HCT116 (cell line): ENCODE data around the gene LSMEM2. TPM values are rescaled to one million over a fixed set of nuclear protein-coding genes. Genes with fewer than 3 reads are reported as not detected.

Experiments
- ATAC-seq: fragments of 200-7000 bp; cut with Tn5 transposase; 2 replicates; pipeline ENCODE4 v1.9.1; 2020; ENCODE audit warnings: mild to moderate bottlenecking, moderate library complexity
- BruUV-seq: library from RNA; stranded (reverse); fragments of 400-500 nt; replicated peaks from 2 replicates; lab custom pipeline; 2021; lab: Mats Ljungman, UMichigan
- CTCF ChIA-PET: fragments of 300-600 bp; sonication (Branson Sonifier 250); formaldehyde crosslinking; loops from one replicate; lab custom pipeline; 2021; ENCODE audit warnings: antibody characterized with exemption; lab: Charles Lee
- POLR2A ChIA-PET: fragments of 300-600, 350-600 bp; sonication (Branson Sonifier 250); formaldehyde crosslinking; loops from one replicate; lab custom pipeline; 2021; ENCODE audit warnings: antibody characterized with exemption; lab: Charles Lee
- RAD21 ChIA-PET, 2 experiments: fragments of 300-600 bp; sonication (Branson Sonifier 250); formaldehyde crosslinking; loops; one replicate each; lab custom pipeline; 2023; ENCODE audit warnings: low total read pairs in 2 of 2; ENCODE audit not compliant: uncharacterized antibody in 2 of 2, unreplicated experiment in 2 of 2, low non-redundant PET in 1 of 2; lab: Charles Lee
- DNase-seq: peaks from one replicate; pipeline ENCODE4 v3.0.0-alpha.2; 2010; ENCODE audit warnings: low read depth, low spot score
- H2AFZ ChIP-seq: fragments of 200-600 bp; shearing (Covaris generic), sonication (generic); 2 replicates; pipeline ENCODE4 v1.6.1; 2017; ENCODE audit warnings: low read depth, mixed run types, mixed read lengths, antibody characterized with exemption, low read length; ENCODE audit not compliant: poor library complexity, severe bottlenecking
- H3K27ac ChIP-seq: 2 replicates; pipeline ENCODE4 v1.5.1; 2012; ENCODE audit warnings: low read depth, low read length
- H3K27me3 ChIP-seq: fragments of 200-600 bp; sonication (generic); 2 replicates; pipeline ENCODE4 v1.6.1; 2016; ENCODE audit warnings: mixed run types, low read length, mixed read lengths; ENCODE audit not compliant: insufficient read depth
- H3K36me3 ChIP-seq, 2 experiments: fragments of 200-500 bp in 1 of 2; fragments of 200-600 bp in 1 of 2; sonication (Bioruptor generic) in 1 of 2; sonication (generic) in 1 of 2; 2 replicates each; pipeline versions ENCODE4 v1.5.1 to v1.6.1; 2014 to 2016; ENCODE audit warnings: low read length in 2 of 2, inconsistent platforms in 1 of 2, mixed read lengths in 1 of 2, mixed run types in 1 of 2; ENCODE audit not compliant: insufficient read depth in 2 of 2, control insufficient read depth in 1 of 2
- H3K4me1 ChIP-seq, 2 experiments: fragments of 200-600 bp in 1 of 2; sonication (generic) in 1 of 2; 2 replicates each; pipeline versions ENCODE4 v1.5.1 to v1.6.1; 2012 to 2017; ENCODE audit warnings: low read length in 2 of 2, inconsistent platforms in 1 of 2, mild to moderate bottlenecking in 1 of 2, mixed read lengths in 1 of 2, mixed run types in 1 of 2, moderate library complexity in 1 of 2; ENCODE audit not compliant: insufficient read depth in 2 of 2, control insufficient read depth in 1 of 2
- H3K4me2 ChIP-seq: fragments of 200-600 bp; sonication (generic); 2 replicates; pipeline ENCODE4 v1.6.1; 2017; ENCODE audit warnings: mixed run types, low read length, mixed read lengths
- H3K4me3 ChIP-seq, 2 experiments: fragments of 200-600 bp in 1 of 2; sonication (generic) in 1 of 2; replicated peaks in 1 of 2; 2 replicates each; pipeline ENCODE4 v1.5.1; 2011 to 2016; ENCODE audit warnings: low read length in 2 of 2, control low read depth in 1 of 2, low read depth in 1 of 2, mild to moderate bottlenecking in 1 of 2, mixed read lengths in 1 of 2, mixed run types in 1 of 2
- H3K79me2 ChIP-seq: fragments of 200-600 bp; sonication (generic); 2 replicates; pipeline ENCODE4 v1.6.1; 2017; ENCODE audit warnings: mild to moderate bottlenecking, mixed run types, low read length, moderate library complexity, mixed read lengths; ENCODE audit not compliant: insufficient read depth
- H3K9ac ChIP-seq: fragments of 200-600 bp; sonication (generic); 2 replicates; pipeline ENCODE4 v1.6.1; 2016; ENCODE audit warnings: low read length, mixed read lengths
- H3K9me2 ChIP-seq: fragments of 200-600 bp; sonication (generic), shearing (Covaris generic); 2 replicates; pipeline ENCODE4 v1.6.1; 2017; ENCODE audit warnings: mixed run types, mild to moderate bottlenecking, moderate library complexity; ENCODE audit not compliant: insufficient read depth
- H3K9me3 ChIP-seq, 2 experiments: fragments of 200-500 bp in 1 of 2; fragments of 200-600 bp in 1 of 2; sonication (Bioruptor generic) in 1 of 2; sonication (generic) in 1 of 2; 2 replicates each; pipeline ENCODE4 v1.6.1; 2014 to 2017; ENCODE audit warnings: low read length in 2 of 2, mixed read lengths in 2 of 2, inconsistent platforms in 1 of 2, low read depth in 1 of 2, mild to moderate bottlenecking in 1 of 2, mixed run types in 1 of 2, moderate library complexity in 1 of 2; ENCODE audit not compliant: control insufficient read depth in 1 of 2, insufficient read depth in 1 of 2
- H4K20me1 ChIP-seq: fragments of 200-600 bp; sonication (generic), shearing (Covaris generic); 2 replicates; pipeline ENCODE4 v1.6.1; 2017; ENCODE audit warnings: mixed run types, mild to moderate bottlenecking, moderate library complexity; ENCODE audit not compliant: insufficient read depth
- ATF3 ChIP-seq: IDR thresholded peaks from 2 replicates; pipeline ENCODE4 v1.6.1; 2012
- CBX3 ChIP-seq: IDR thresholded peaks from 2 replicates; pipeline ENCODE4 v1.6.1; 2012; ENCODE audit warnings: low read depth
- CEBPB ChIP-seq: IDR thresholded peaks from 2 replicates; pipeline ENCODE4 v1.6.1; 2012; ENCODE audit warnings: low read depth
- CTCF ChIP-seq, 3 experiments: fragments of 200-600 bp in 1 of 3; sonication (generic) in 1 of 3; IDR thresholded peaks in 2 of 3; conservative IDR thresholded peaks in 1 of 3; 2 replicates each; pipeline ENCODE4 v1.5.1; 2012 to 2017; ENCODE audit warnings: low read depth in 2 of 3, low read length in 2 of 3, antibody characterized with exemption in 1 of 3, borderline replicate concordance in 1 of 3, control low read depth in 1 of 3, mild to moderate bottlenecking in 1 of 3, mixed read lengths in 1 of 3, mixed run types in 1 of 3, moderate library complexity in 1 of 3; ENCODE audit not compliant: insufficient read depth in 1 of 3
- EGR1 ChIP-seq: IDR thresholded peaks from 2 replicates; pipeline ENCODE4 v1.6.1; 2012; ENCODE audit warnings: low read depth
- ELF1 ChIP-seq: IDR thresholded peaks from 2 replicates; pipeline ENCODE4 v1.6.1; 2012; ENCODE audit warnings: low read depth, borderline replicate concordance
- EZH2 ChIP-seq: fragments of 200-600 bp; sonication (generic); IDR thresholded peaks from 2 replicates; pipeline ENCODE4 v1.6.1; 2017; ENCODE audit warnings: antibody characterized with exemption, mixed run types
- EZH2phosphoT487 ChIP-seq: fragments of 200-600 bp; IDR thresholded peaks from 2 replicates; pipeline ENCODE4 v1.6.1; 2018; ENCODE audit warnings: antibody characterized with exemption, borderline replicate concordance
- FOSL1 ChIP-seq: IDR thresholded peaks from 2 replicates; pipeline ENCODE4 v1.6.1; 2012; ENCODE audit warnings: low read depth
- JUND ChIP-seq: IDR thresholded peaks from 2 replicates; pipeline ENCODE4 v1.6.1; 2012
- MAX ChIP-seq: IDR thresholded peaks from 2 replicates; pipeline ENCODE4 v1.6.1; 2012
- POLR2A ChIP-seq: IDR thresholded peaks from 2 replicates; pipeline ENCODE4 v1.7.0; 2011; ENCODE audit warnings: borderline replicate concordance; ENCODE audit not compliant: insufficient read depth, insufficient read length; ENCODE audit errors: extremely low read depth
- POLR2AphosphoS5 ChIP-seq: IDR thresholded peaks from 2 replicates; pipeline ENCODE4 v1.6.1; 2011; ENCODE audit warnings: mild to moderate bottlenecking, low read depth, low read length, moderate library complexity
- RAD21 ChIP-seq: IDR thresholded peaks from 2 replicates; pipeline ENCODE4 v1.6.1; 2012; ENCODE audit warnings: low read depth, mild to moderate bottlenecking
- SIN3A ChIP-seq: IDR thresholded peaks from 2 replicates; pipeline ENCODE4 v1.6.1; 2012; ENCODE audit warnings: low read depth
- SP1 ChIP-seq: IDR thresholded peaks from 2 replicates; pipeline ENCODE4 v1.6.1; 2012; ENCODE audit warnings: low read depth
- SRF ChIP-seq: IDR thresholded peaks from 2 replicates; pipeline ENCODE4 v1.6.1; 2012; ENCODE audit warnings: low read depth
- TCF7L2 ChIP-seq: IDR thresholded peaks from 2 replicates; pipeline ENCODE4 v1.7.0; 2011; ENCODE audit warnings: borderline replicate concordance, inconsistent platforms; ENCODE audit not compliant: insufficient read depth, insufficient read length; ENCODE audit errors: extremely low read depth
- YY1 ChIP-seq: IDR thresholded peaks from 2 replicates; pipeline ENCODE4 v1.6.1; 2011; ENCODE audit warnings: low read length, low read depth, moderate library complexity, mild to moderate bottlenecking; ENCODE audit not compliant: insufficient replicate concordance; ENCODE audit errors: extremely low read depth
- ZBTB33 ChIP-seq: IDR thresholded peaks from 2 replicates; pipeline ENCODE4 v1.6.1; 2011; ENCODE audit warnings: mild to moderate bottlenecking, low read length, moderate library complexity; ENCODE audit not compliant: insufficient replicate concordance; ENCODE audit errors: extremely low read depth
- ZFX ChIP-seq: fragments of 450-650 bp; IDR thresholded peaks from 2 replicates; pipeline ENCODE4 v1.6.1; 2017
- ZNF274 ChIP-seq: fragments of 200-500 bp; sonication (Bioruptor generic); IDR thresholded peaks from 2 replicates; pipeline ENCODE4 v1.6.1; 2014; ENCODE audit warnings: mild to moderate bottlenecking, low read depth, low read length, inconsistent platforms
- intact Hi-C: fragments of 100-400 bp; cut with micrococcal nuclease; formaldehyde crosslinking; loops from 2 replicates; pipeline ENCODE4 v1.10.0; 2022
- total RNA-seq: library from RNA; stranded (reverse); gene quantifications from one replicate; pipeline ENCODE4 v1.2.1, GENCODE V29; 2021; ENCODE audit not compliant: unreplicated experiment

The LSMEM2 gene
- total RNA-seq, 1 experiment from 2014 or later, result not detected

GRCh38 chr3:50303013-50303815 is 24.3 kb downstream of the LSMEM2 start, which contains the start of gene HYAL1:
Gene HYAL1 (minus strand): TSS chr3:50303574. CDS start chr3:50302956, 618 bp downstream.
- no peak within 1 kb of the TSS for H2AFZ ChIP-seq
- no peaks in the 10 kb centered on the region for H4K20me1 ChIP-seq
- ChIA-PET RAD21 (interaction anchor here in 1 of 2 experiments (0.6 kb wide), 1 partner anchor 21 kb away, joined by 3 read pairs; no protein-coding TSS in a partner anchor), CTCF (interaction anchor here (0.6 to 2.7 kb wide), 4 partner anchors 14 to 39 kb away, joined by 3 to 14 read pairs (median 6); no protein-coding TSS in a partner anchor), POLR2A (interaction anchor here (0.9 to 1.4 kb wide), 3 partner anchors 11 to 14 kb away, joined by 4 to 5 read pairs (median 4); partner anchors contain the start of gene IFRD2)
- ATAC-seq (peak; percentile 41), DNase-seq (peak; percentile 61)
- peaks cover 21 to 47% of the 10 kb centered on the region in 2 experiments for H3K4me1 ChIP-seq
- intact Hi-C loops, result loop anchor here (1.0 kb wide), 1 partner anchor 21 kb away; no protein-coding TSS in a partner anchor
- no peaks in the 10 kb centered on the region for H3K36me3 ChIP-seq
- H3K4me3 ChIP-seq, result peak within 1 kb of the TSS; percentile 27 to 37
- peak within 1 kb of the TSS; percentile 49 for H3K9ac ChIP-seq
- H3K9me2 ChIP-seq, result no peaks in the 10 kb centered on the region
- peaks cover 3% of the 10 kb centered on the region; the same call in 1 of the 2 replicates for H3K79me2 ChIP-seq
- H3K9me3 ChIP-seq, result no peaks in the 10 kb centered on the region
- TSS peak; percentile 65 for BruUV-seq
- peak within 1 kb of the TSS; percentile 72 for H3K4me2 ChIP-seq
- peak within 1 kb of the TSS; percentile 70 for H3K27ac ChIP-seq
- no peaks in the 10 kb centered on the region for H3K27me3 ChIP-seq
- no peak for TF ChIP-seq SP1
- no peak for TF ChIP-seq SRF
- peak; percentile 83 for TF ChIP-seq POLR2AphosphoS5
- TF ChIP-seq EZH2phosphoT487, result no peak
- TF ChIP-seq JUND, result no peak
- no peak for TF ChIP-seq YY1
- no peak for TF ChIP-seq FOSL1
- no peak for TF ChIP-seq ZFX
- no peak for TF ChIP-seq CEBPB
- TF ChIP-seq POLR2A, result peak; percentile 30
- TF ChIP-seq TCF7L2, result no peak
- TF ChIP-seq ELF1, result no peak
- TF ChIP-seq EGR1, result no peak
- no peak for TF ChIP-seq MAX
- TF ChIP-seq ZBTB33, result no peak
- TF ChIP-seq ATF3, result no peak
- TF ChIP-seq RAD21, result no peak
- no peak for TF ChIP-seq ZNF274
- peak in 2 of 3 experiments; percentile 35 to 46; a peak in 4 of 6 replicates for TF ChIP-seq CTCF (IDR thresholded peaks at IDR 0.05 in 2 of 3, conservative IDR thresholded peaks at IDR 0.05 in 1 of 3; ENCODE audit: borderline replicate concordance in 1 of 3, insufficient read depth in 1 of 3, low read depth in 2 of 3, low read length in 2 of 3)
- no peak for TF ChIP-seq SIN3A
- TF ChIP-seq EZH2, result no peak
- no peak for TF ChIP-seq CBX3
